ENCODE measurements around the gene PROX1. TPM values are rescaled to one million over a fixed set of nuclear protein-coding genes. Genes with fewer than 3 reads are reported as not detected.

PROX1 gene
- total RNA-seq, 1 donor from 2014 or later: 5.0 TPM

DNA sequence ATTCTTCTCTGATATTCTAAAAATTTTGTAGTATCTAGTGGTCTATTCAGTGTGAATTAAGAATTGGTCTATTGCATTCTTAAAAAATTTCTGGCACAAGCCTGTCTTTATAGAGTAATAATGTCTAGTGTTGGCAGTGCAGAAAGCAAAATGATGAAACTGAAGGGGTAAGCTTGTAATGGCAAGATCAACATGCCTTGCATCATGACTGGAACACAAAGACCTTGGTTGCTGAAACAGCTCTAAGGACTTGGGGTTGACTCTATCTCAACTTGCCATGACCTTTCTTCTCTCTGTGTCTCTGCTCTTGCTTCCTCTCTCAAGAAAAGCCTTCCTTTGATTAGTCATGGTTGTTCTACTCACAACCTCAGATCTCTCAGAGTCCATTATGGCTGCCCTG is 46.8 kb upstream of the PROX1 start:
- Mint-ChIP-seq H3K27me3 (ENCODE audit: insufficient read depth, low read depth) (no peaks in the 10 kb centered on the region), H3K4me3 (no peak overlapping the region), H3K27ac (no peak overlapping the region), H3K4me1 (no peaks in the 10 kb centered on the region), H3K9me3 (peaks cover 3% of the 10 kb centered on the region), H3K36me3 (no peaks in the 10 kb centered on the region)
- no peaks in the 10 kb centered on the region for H3K36me3 ChIP-seq
- H3K27ac ChIP-seq: no peak overlapping the region
- no peaks in the 10 kb centered on the region for H3K27me3 ChIP-seq
- no peaks in the 10 kb centered on the region for H4K20me1 ChIP-seq (ENCODE audit: low read depth)
- H3K79me2 ChIP-seq (ENCODE audit: low read depth): no peaks in the 10 kb centered on the region
- H3K4me2 ChIP-seq: no peak overlapping the region
- H2AFZ ChIP-seq (replicated peaks): no peak overlapping the region
- no peaks in the 10 kb centered on the region for H3F3A ChIP-seq (ENCODE audit: low read depth)
- no peaks in the 10 kb centered on the region for H3K9me3 ChIP-seq (ENCODE audit: low read depth)
- TF ChIP-seq EZH2phosphoT487 (IDR thresholded peaks at IDR 0.05): no peak
- TF ChIP-seq EZH2 (IDR thresholded peaks at IDR 0.05): no peak
- TF ChIP-seq, protein P1, sequence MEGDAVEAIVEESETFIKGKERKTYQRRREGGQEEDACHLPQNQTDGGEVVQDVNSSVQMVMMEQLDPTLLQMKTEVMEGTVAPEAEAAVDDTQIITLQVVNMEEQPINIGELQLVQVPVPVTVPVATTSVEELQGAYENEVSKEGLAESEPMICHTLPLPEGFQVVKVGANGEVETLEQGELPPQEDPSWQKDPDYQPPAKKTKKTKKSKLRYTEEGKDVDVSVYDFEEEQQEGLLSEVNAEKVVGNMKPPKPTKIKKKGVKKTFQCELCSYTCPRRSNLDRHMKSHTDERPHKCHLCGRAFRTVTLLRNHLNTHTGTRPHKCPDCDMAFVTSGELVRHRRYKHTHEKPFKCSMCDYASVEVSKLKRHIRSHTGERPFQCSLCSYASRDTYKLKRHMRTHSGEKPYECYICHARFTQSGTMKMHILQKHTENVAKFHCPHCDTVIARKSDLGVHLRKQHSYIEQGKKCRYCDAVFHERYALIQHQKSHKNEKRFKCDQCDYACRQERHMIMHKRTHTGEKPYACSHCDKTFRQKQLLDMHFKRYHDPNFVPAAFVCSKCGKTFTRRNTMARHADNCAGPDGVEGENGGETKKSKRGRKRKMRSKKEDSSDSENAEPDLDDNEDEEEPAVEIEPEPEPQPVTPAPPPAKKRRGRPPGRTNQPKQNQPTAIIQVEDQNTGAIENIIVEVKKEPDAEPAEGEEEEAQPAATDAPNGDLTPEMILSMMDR (IDR thresholded peaks at IDR 0.05): no peak
- no peak overlapping the region for H3K9ac ChIP-seq
- no peak for DNase-seq (ENCODE audit: low spot score)
- no peaks in the 10 kb centered on the region for H3K4me1 ChIP-seq
- H3K4me3 ChIP-seq: no peak overlapping the region

DNA sequence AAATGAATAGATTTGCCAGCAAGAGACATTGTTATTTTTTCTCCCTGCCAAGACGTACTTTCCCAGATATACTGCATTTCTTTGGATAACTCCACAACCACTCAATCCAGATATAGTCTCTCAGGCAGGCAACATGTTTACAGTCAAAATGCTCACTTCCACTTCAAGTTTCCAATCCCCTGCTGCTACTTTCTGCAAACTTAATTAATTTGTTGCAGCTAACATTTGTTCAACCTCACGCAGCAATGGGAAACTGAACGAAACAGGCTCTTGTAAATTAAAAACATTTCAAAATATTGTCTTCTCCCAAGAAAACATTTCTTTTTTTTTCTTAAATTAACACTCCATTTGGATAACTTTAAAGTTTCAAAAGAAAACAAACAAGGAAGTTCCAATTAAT is 45.7 kb upstream of the PROX1 start:
- H3K27ac ChIP-seq: no peak overlapping the region
- H4K20me1 ChIP-seq (ENCODE audit: low read depth): no peaks in the 10 kb centered on the region
- no peaks in the 10 kb centered on the region for H3K36me3 ChIP-seq
- H3K27me3 ChIP-seq: no peaks in the 10 kb centered on the region
- no peak overlapping the region for H3K27ac Mint-ChIP-seq
- H3K36me3 Mint-ChIP-seq: no peaks in the 10 kb centered on the region
- H3K9me3 Mint-ChIP-seq: peaks cover 3% of the 10 kb centered on the region
- no peak overlapping the region for H2AFZ ChIP-seq (replicated peaks)
- H3K4me1 ChIP-seq: no peaks in the 10 kb centered on the region
- H3K9me3 ChIP-seq (ENCODE audit: low read depth): no peaks in the 10 kb centered on the region
- no peak overlapping the region for H3K9ac ChIP-seq
- H3K4me2 ChIP-seq: no peak overlapping the region
- H3K4me3 ChIP-seq: no peak overlapping the region
- no peaks in the 10 kb centered on the region for H3K79me2 ChIP-seq (ENCODE audit: low read depth)
- no peaks in the 10 kb centered on the region for H3F3A ChIP-seq (ENCODE audit: low read depth)
- no peaks in the 10 kb centered on the region for H3K4me1 Mint-ChIP-seq
- TF ChIP-seq, protein P1 (IDR thresholded peaks at IDR 0.05): no peak
- TF ChIP-seq EZH2 (IDR thresholded peaks at IDR 0.05) (no peak), EZH2phosphoT487 (IDR thresholded peaks at IDR 0.05) (no peak)
- no peaks in the 10 kb centered on the region for H3K27me3 Mint-ChIP-seq (ENCODE audit: insufficient read depth, low read depth)
- no peak overlapping the region for H3K4me3 Mint-ChIP-seq
- no peak for DNase-seq (ENCODE audit: low spot score)

DNA sequence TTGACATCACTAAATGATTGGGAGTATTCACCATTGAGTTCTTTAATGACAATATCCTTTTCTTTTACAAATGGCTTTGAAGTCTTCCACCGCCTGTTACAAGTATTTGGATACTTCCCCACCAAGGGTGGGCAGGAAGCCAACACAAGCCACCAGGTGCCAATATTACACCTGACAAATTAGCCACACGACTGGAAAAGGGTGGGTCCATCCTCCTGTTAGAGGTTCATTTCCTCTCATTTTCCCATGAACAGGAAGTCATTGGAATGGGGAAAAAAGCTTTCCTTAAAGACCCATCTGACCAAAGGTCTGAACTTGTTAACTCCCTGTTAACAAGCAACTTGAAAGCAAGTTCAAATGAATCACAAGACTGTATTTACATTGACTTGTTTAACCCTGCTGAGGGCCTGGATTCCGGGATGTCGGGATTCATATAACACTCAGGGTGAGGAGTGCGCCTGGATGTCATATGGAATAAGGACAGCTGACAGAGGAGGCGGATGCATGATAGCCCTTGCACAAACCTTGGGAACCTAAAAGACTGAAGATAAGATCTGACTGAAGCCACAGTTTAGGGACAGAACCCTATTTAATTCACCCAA is 40.5 kb upstream of the PROX1 start:
- no peak for DNase-seq (ENCODE audit: low spot score)

More for the DNA sequence above, 40.5 kb upstream of the PROX1 start:
- no peak overlapping the region for H3K9ac ChIP-seq
- H3K9me3 ChIP-seq (ENCODE audit: low read depth): no peaks in the 10 kb centered on the region
- no peaks in the 10 kb centered on the region for H3K27me3 ChIP-seq
- H3K4me1 Mint-ChIP-seq: no peaks in the 10 kb centered on the region
- TF ChIP-seq, protein P1 (IDR thresholded peaks at IDR 0.05): no peak
- TF ChIP-seq EZH2 (IDR thresholded peaks at IDR 0.05) (no peak), EZH2phosphoT487 (IDR thresholded peaks at IDR 0.05) (no peak)
- H3K79me2 ChIP-seq (ENCODE audit: low read depth): no peaks in the 10 kb centered on the region
- no peak overlapping the region for H3K27ac ChIP-seq
- H2AFZ ChIP-seq (replicated peaks): no peak overlapping the region
- no peaks in the 10 kb centered on the region for H4K20me1 ChIP-seq (ENCODE audit: low read depth)
- H3K4me3 Mint-ChIP-seq: no peak overlapping the region
- no peaks in the 10 kb centered on the region for H3K36me3 ChIP-seq
- no peaks in the 10 kb centered on the region for H3K4me1 ChIP-seq
- no peaks in the 10 kb centered on the region for H3K36me3 Mint-ChIP-seq
- H3K4me3 ChIP-seq: no peak overlapping the region
- no peak overlapping the region for H3K4me2 ChIP-seq
- H3K27me3 Mint-ChIP-seq (ENCODE audit: insufficient read depth, low read depth): no peaks in the 10 kb centered on the region
- no peaks in the 10 kb centered on the region for H3F3A ChIP-seq (ENCODE audit: low read depth)
- H3K27ac Mint-ChIP-seq: no peak overlapping the region
- no peaks in the 10 kb centered on the region for H3K9me3 Mint-ChIP-seq

Data from neural progenitor cell (in vitro differentiated cells).